ENCODE measurements around the gene KCNQ1. TPM values are rescaled to one million over a fixed set of nuclear protein-coding genes. Genes with fewer than 3 reads are reported as not detected.

The KCNQ1 gene
- total RNA-seq, 1 experiment from 2014 or later = 9.2 TPM

- no peak overlapping the region for H3K27ac Mint-ChIP-seq (ENCODE audit: unreplicated experiment)
- no TSS peak for BruUV-seq (replicated peaks)
- CTCF ChIA-PET = no interaction called here
- H3K9me3 Mint-ChIP-seq (ENCODE audit: low read depth, unreplicated experiment) = no peaks in the 10 kb centered on the region
- DNase-seq = no peak
- H3K27me3 Mint-ChIP-seq (ENCODE audit: unreplicated experiment) = peaks cover 24% of the 10 kb centered on the region
- no peak overlapping the region for H3K4me3 Mint-ChIP-seq (ENCODE audit: low read depth, unreplicated experiment)
- TF ChIP-seq CTCF (IDR thresholded peaks at IDR 0.05; ENCODE audit: unreplicated experiment) = no peak
- H3K4me1 Mint-ChIP-seq (ENCODE audit: low read depth, unreplicated experiment) = no peaks in the 10 kb centered on the region
- intact Hi-C loops (cut with micrococcal nuclease; ENCODE audit: unreplicated experiment) = no loop called here
- no peaks in the 10 kb centered on the region for H3K36me3 Mint-ChIP-seq (ENCODE audit: insufficient read depth, unreplicated experiment)
These were observed 29.6 kb upstream of the KCNQ1 start for GRCh38 chr11:2415171-2415570.

- Mint-ChIP-seq H3K4me3 (ENCODE audit: low read depth, unreplicated experiment) (no peak overlapping the region), H3K36me3 (ENCODE audit: insufficient read depth, unreplicated experiment) (no peaks in the 10 kb centered on the region), H3K4me1 (ENCODE audit: low read depth, unreplicated experiment) (no peaks in the 10 kb centered on the region), H3K9me3 (ENCODE audit: low read depth, unreplicated experiment) (no peaks in the 10 kb centered on the region), H3K27ac (ENCODE audit: unreplicated experiment) (no peak overlapping the region), H3K27me3 (ENCODE audit: unreplicated experiment) (peaks cover 20% of the 10 kb centered on the region)
- intact Hi-C loops (cut with micrococcal nuclease; ENCODE audit: unreplicated experiment) = no loop called here
- DNase-seq = no peak
- BruUV-seq (replicated peaks) = no TSS peak
- no peak for TF ChIP-seq CTCF (IDR thresholded peaks at IDR 0.05; ENCODE audit: unreplicated experiment)
- CTCF ChIA-PET = no interaction called here
These were observed 29.0 kb upstream of the KCNQ1 start for GRCh38 chr11:2415601-2416380.

- CTCF ChIA-PET = no interaction called here
- no TSS peak for BruUV-seq (replicated peaks)
- intact Hi-C loops (cut with micrococcal nuclease; ENCODE audit: unreplicated experiment) = no loop called here
- Mint-ChIP-seq H3K27me3 (ENCODE audit: unreplicated experiment) (peaks cover 10% of the 10 kb centered on the region), H3K4me1 (ENCODE audit: low read depth, unreplicated experiment) (no peaks in the 10 kb centered on the region), H3K27ac (ENCODE audit: unreplicated experiment) (no peak overlapping the region), H3K4me3 (ENCODE audit: low read depth, unreplicated experiment) (no peak overlapping the region), H3K9me3 (ENCODE audit: low read depth, unreplicated experiment) (no peaks in the 10 kb centered on the region), H3K36me3 (ENCODE audit: insufficient read depth, unreplicated experiment) (no peaks in the 10 kb centered on the region)
- no peak for DNase-seq
- no peak for TF ChIP-seq CTCF (IDR thresholded peaks at IDR 0.05; ENCODE audit: unreplicated experiment)
These were observed 28.0 kb upstream of the KCNQ1 start for GRCh38 chr11:2416765-2417164.

GRCh38 chr11:2417856-2418692 is 26.7 kb upstream of the KCNQ1 start:
- no peak for TF ChIP-seq CTCF (IDR thresholded peaks at IDR 0.05; ENCODE audit: unreplicated experiment)
- CTCF ChIA-PET = interaction anchor here (0.7 to 3.1 kb wide), 3 partner anchors 46 to 112 kb away, joined by 3 to 97 read pairs (median 4); no protein-coding TSS in a partner anchor
- DNase-seq = no peak
- Mint-ChIP-seq H3K4me3 (ENCODE audit: low read depth, unreplicated experiment) (no peak overlapping the region), H3K4me1 (ENCODE audit: low read depth, unreplicated experiment) (no peaks in the 10 kb centered on the region), H3K27me3 (ENCODE audit: unreplicated experiment) (peaks cover 9% of the 10 kb centered on the region), H3K36me3 (ENCODE audit: insufficient read depth, unreplicated experiment) (no peaks in the 10 kb centered on the region), H3K27ac (ENCODE audit: unreplicated experiment) (no peak overlapping the region), H3K9me3 (ENCODE audit: low read depth, unreplicated experiment) (no peaks in the 10 kb centered on the region)
- intact Hi-C loops (cut with micrococcal nuclease; ENCODE audit: unreplicated experiment) = no loop called here
- BruUV-seq (replicated peaks) = no TSS peak

All from Calu3 (cell line).